ENCODE data around the gene PNPLA7. TPM values are rescaled to one million over a fixed set of nuclear protein-coding genes. Genes with fewer than 3 reads are reported as not detected.
"Not testable (repeated sequence)": the region's sequence is repeated elsewhere in the genome, so short reads cannot be mapped to it uniquely, and the experiment has no call there.

The PNPLA7 gene
- total RNA-seq, 1 donor from 2014 or later: 1.3 TPM

- peak; percentile 65 for DNase-seq (ENCODE audit: low read depth)
Measured at GRCh38 chr9:137482094-137482781, 68.0 kb downstream of the PNPLA7 start.

GRCh38 chr9:137480686-137481683 is 69.2 kb downstream of the PNPLA7 start:
- no peak for DNase-seq (ENCODE audit: low read depth)

- no peak for DNase-seq (ENCODE audit: low read depth)
Measured at GRCh38 chr9:137479892-137480685, 70.1 kb downstream of the PNPLA7 start.

- peak; percentile 83 for DNase-seq (ENCODE audit: low read depth)
Measured at GRCh38 chr9:137478962-137479861, 71.0 kb downstream of the PNPLA7 start.

GRCh38 chr9:137478613-137478961 is 71.6 kb downstream of the PNPLA7 start:
- DNase-seq (ENCODE audit: low read depth): no peak

- DNase-seq (ENCODE audit: low read depth): no peak
Measured at GRCh38 chr9:137477778-137478612, 72.2 kb downstream of the PNPLA7 start.

- DNase-seq (ENCODE audit: low read depth): no peak
Measured at GRCh38 chr9:137476856-137477255, 73.3 kb downstream of the PNPLA7 start.

GRCh38 chr9:137475666-137476065 is 74.5 kb downstream of the PNPLA7 start:
- no peak for DNase-seq (ENCODE audit: low read depth)

- no peak for DNase-seq (ENCODE audit: low read depth)
Measured at GRCh38 chr9:137474271-137474670, 75.9 kb downstream of the PNPLA7 start.

GRCh38 chr9:137470785-137471184 is 79.4 kb downstream of the PNPLA7 start:
- peak; percentile 57 for DNase-seq (ENCODE audit: low read depth)

- DNase-seq (ENCODE audit: low read depth): no peak
Measured at GRCh38 chr9:137467896-137468295, 82.3 kb downstream of the PNPLA7 start.

- no peak for DNase-seq (ENCODE audit: low read depth)
Measured at GRCh38 chr9:137467161-137467581, 83.0 kb downstream of the PNPLA7 start.

GRCh38 chr9:137466389-137467085 is 83.7 kb downstream of the PNPLA7 start:
- not testable (repeated sequence) for DNase-seq (ENCODE audit: low read depth)

GRCh38 chr9:137465720-137466388 is 84.3 kb downstream of the PNPLA7 start:
- no peak for DNase-seq (ENCODE audit: low read depth)

- no peak for DNase-seq (ENCODE audit: low read depth)
Measured at GRCh38 chr9:137465000-137465719, 85.0 kb downstream of the PNPLA7 start.

- no peak for DNase-seq (ENCODE audit: low read depth)
Measured at GRCh38 chr9:137464291-137464999, 85.8 kb downstream of the PNPLA7 start.

- no peak for DNase-seq (ENCODE audit: low read depth)
Measured at GRCh38 chr9:137463931-137464290, 86.3 kb downstream of the PNPLA7 start.
